NB4 (cell line): Measurements from ENCODE around the gene ANXA6.

Source experiments
- MYC ChIP-seq: IDR thresholded peaks from 2 replicates; pipeline ENCODE4 v1.6.1; 2011; ENCODE audit warnings: low read depth, low read length
- POLR2A ChIP-seq: IDR thresholded peaks from 2 replicates; pipeline ENCODE4 v1.6.1; 2011; ENCODE audit warnings: mild to moderate bottlenecking; ENCODE audit not compliant: insufficient read length; ENCODE audit errors: extremely low read depth
- TF ChIP-seq, protein P1 (sequence below): IDR thresholded peaks from one replicate; pipeline ENCODE4 v1.5.1; 2012; ENCODE audit warnings: low read depth, low read length

DNA sequence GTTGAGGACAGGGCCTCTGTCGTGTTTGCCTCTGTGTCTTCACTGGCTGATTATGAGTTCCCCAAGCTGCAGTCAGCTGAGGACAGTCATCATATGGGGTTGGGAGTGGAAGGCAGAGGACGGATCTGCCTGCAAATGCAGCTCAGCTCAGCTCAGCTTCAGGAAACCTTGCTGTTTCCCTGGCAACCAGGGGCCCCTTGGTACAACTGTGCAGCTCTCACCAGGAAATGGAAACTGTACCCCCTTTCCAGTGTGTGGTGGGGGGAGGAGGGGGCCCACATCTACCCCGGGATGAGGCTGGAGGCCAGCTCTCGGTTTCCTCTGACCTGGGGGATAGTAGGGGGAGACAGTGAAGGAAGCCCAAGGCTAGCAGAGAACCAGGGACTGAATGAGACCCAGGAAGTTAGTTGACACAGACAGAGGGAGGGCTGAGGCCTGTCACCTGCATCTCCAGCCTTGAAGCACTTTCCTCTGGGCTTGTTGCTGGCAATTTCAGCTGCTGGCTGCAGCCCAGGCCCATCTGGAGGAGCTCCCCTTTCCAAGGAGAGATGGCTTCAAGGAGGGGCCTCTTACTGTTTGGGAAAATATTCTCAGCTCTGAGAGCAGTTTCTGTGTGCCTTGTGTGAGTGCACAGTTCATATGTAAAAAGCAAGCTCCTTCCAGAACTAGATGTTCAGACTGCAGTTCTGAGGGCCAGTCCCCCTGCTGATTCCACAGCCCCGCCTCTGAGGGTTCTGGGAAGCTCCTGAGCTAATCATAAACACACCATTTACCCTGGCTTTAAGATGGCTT is 6.9 kb downstream of the ANXA6 start:
- TF ChIP-seq, protein P1, sequence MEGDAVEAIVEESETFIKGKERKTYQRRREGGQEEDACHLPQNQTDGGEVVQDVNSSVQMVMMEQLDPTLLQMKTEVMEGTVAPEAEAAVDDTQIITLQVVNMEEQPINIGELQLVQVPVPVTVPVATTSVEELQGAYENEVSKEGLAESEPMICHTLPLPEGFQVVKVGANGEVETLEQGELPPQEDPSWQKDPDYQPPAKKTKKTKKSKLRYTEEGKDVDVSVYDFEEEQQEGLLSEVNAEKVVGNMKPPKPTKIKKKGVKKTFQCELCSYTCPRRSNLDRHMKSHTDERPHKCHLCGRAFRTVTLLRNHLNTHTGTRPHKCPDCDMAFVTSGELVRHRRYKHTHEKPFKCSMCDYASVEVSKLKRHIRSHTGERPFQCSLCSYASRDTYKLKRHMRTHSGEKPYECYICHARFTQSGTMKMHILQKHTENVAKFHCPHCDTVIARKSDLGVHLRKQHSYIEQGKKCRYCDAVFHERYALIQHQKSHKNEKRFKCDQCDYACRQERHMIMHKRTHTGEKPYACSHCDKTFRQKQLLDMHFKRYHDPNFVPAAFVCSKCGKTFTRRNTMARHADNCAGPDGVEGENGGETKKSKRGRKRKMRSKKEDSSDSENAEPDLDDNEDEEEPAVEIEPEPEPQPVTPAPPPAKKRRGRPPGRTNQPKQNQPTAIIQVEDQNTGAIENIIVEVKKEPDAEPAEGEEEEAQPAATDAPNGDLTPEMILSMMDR = no peak
- TF ChIP-seq POLR2A = no peak
- TF ChIP-seq MYC = peak; percentile 67
